Activated T-cell treated with anti-CD3 and anti-CD28 coated beads, Interleukin-2, amount 50 U/mL, for 24 hours (primary cell): Measurements from ENCODE around the gene CACYBP.
A peak's percentile ranks its signal among the peaks of the same experiment; 100 is the strongest.
"Not testable (repeated sequence)": the region's sequence is repeated elsewhere in the genome, so short reads cannot be mapped to it uniquely, and the experiment has no call there.

Source experiments
- DNase-seq: peaks from one replicate; pipeline ENCODE4 v3.0.0-alpha.2; 2020
- H3K27ac Mint-ChIP-seq: 2 replicates; pipeline ENCODE4 v1.8.0; 2020; ENCODE audit warnings: mild to moderate bottlenecking, mixed read lengths
- H3K27me3 Mint-ChIP-seq: 2 replicates; pipeline ENCODE4 v1.8.0; 2020; ENCODE audit warnings: mixed read lengths
- H3K36me3 Mint-ChIP-seq: 2 replicates; pipeline ENCODE4 v1.8.0; 2020; ENCODE audit warnings: low read depth, mixed read lengths
- H3K4me1 Mint-ChIP-seq: 2 replicates; pipeline ENCODE4 v1.8.0; 2020; ENCODE audit warnings: low read depth, mixed read lengths
- H3K4me3 Mint-ChIP-seq: 2 replicates; pipeline ENCODE4 v1.8.0; 2020; ENCODE audit warnings: mild to moderate bottlenecking, moderate library complexity, mixed read lengths
- H3K9me3 Mint-ChIP-seq: 2 replicates; pipeline ENCODE4 v1.8.0; 2020; ENCODE audit warnings: mixed read lengths

Gene CACYBP

GRCh38 chr1:175015243-175015642, 15.5 kb downstream of the CACYBP start:
- Mint-ChIP-seq H3K4me3 (no peak overlapping the region), H3K9me3 (no peaks in the 10 kb centered on the region), H3K27ac (peak overlapping the region; percentile 57), H3K36me3 (peaks cover 91% of the 10 kb centered on the region), H3K4me1 (peaks cover 16% of the 10 kb centered on the region), H3K27me3 (no peaks in the 10 kb centered on the region)
- no peak for DNase-seq

GRCh38 chr1:175019524-175019923, 19.8 kb downstream of the CACYBP start:
- H3K4me3 Mint-ChIP-seq: no peak overlapping the region
- H3K9me3 Mint-ChIP-seq: peaks cover under 1% of the 10 kb centered on the region
- no peaks in the 10 kb centered on the region for H3K27me3 Mint-ChIP-seq
- H3K36me3 Mint-ChIP-seq: peaks cover 69% of the 10 kb centered on the region
- no peak for DNase-seq
- H3K27ac Mint-ChIP-seq: peak overlapping the region; percentile 50
- peaks cover 37% of the 10 kb centered on the region for H3K4me1 Mint-ChIP-seq

GRCh38 chr1:175023043-175023921, 23.5 kb downstream of the CACYBP start, which contains the start of gene MRPS14:
Gene MRPS14, minus strand, starts transcription at chr1:175023425. Its CDS starts 17 bp downstream, at chr1:175023408.
- H3K4me1 Mint-ChIP-seq: peaks cover 31% of the 10 kb centered on the region
- peaks cover 4% of the 10 kb centered on the region for H3K9me3 Mint-ChIP-seq
- H3K27ac Mint-ChIP-seq: peak within 1 kb of the TSS; percentile 94
- H3K4me3 Mint-ChIP-seq: peak within 1 kb of the TSS; percentile 85
- peaks cover 31% of the 10 kb centered on the region for H3K36me3 Mint-ChIP-seq
- H3K27me3 Mint-ChIP-seq: no peaks in the 10 kb centered on the region
- peak; percentile 99 for DNase-seq

GRCh38 chr1:175023922-175024242, 24.1 kb downstream of the CACYBP start:
- H3K27ac Mint-ChIP-seq: peak overlapping the region; percentile 94
- peaks cover 30% of the 10 kb centered on the region for H3K4me1 Mint-ChIP-seq
- peaks cover 28% of the 10 kb centered on the region for H3K36me3 Mint-ChIP-seq
- DNase-seq, H3K27me3 Mint-ChIP-seq, H3K9me3 Mint-ChIP-seq: not testable (repeated sequence)
- peak overlapping the region; percentile 85 for H3K4me3 Mint-ChIP-seq

- H3K27ac Mint-ChIP-seq: peak overlapping the region; percentile 3
- H3K36me3 Mint-ChIP-seq: peaks cover 24% of the 10 kb centered on the region
- peak overlapping the region; percentile 85 for H3K4me3 Mint-ChIP-seq
- no peak for DNase-seq
- no peaks in the 10 kb centered on the region for H3K27me3 Mint-ChIP-seq
- H3K9me3 Mint-ChIP-seq: peaks cover 4% of the 10 kb centered on the region
- peaks cover 35% of the 10 kb centered on the region for H3K4me1 Mint-ChIP-seq
Measured at GRCh38 chr1:175024773-175025172, 25.0 kb downstream of the CACYBP start.

GRCh38 chr1:175033953-175034352, 34.2 kb downstream of the CACYBP start:
- H3K27ac Mint-ChIP-seq: no peak overlapping the region
- H3K27me3 Mint-ChIP-seq: no peaks in the 10 kb centered on the region
- H3K9me3 Mint-ChIP-seq: no peaks in the 10 kb centered on the region
- H3K4me3 Mint-ChIP-seq: no peak overlapping the region
- peaks cover 10% of the 10 kb centered on the region for H3K4me1 Mint-ChIP-seq
- DNase-seq: no peak
- no peaks in the 10 kb centered on the region for H3K36me3 Mint-ChIP-seq

GRCh38 chr1:175034775-175035174, 35.0 kb downstream of the CACYBP start:
- Mint-ChIP-seq H3K27me3 (no peaks in the 10 kb centered on the region), H3K9me3 (no peaks in the 10 kb centered on the region), H3K4me1 (peaks cover 2% of the 10 kb centered on the region), H3K4me3 (no peak overlapping the region), H3K36me3 (no peaks in the 10 kb centered on the region), H3K27ac (no peak overlapping the region)
- DNase-seq: no peak

GRCh38 chr1:175035865-175036264, 36.1 kb downstream of the CACYBP start:
- Mint-ChIP-seq H3K27me3 (no peaks in the 10 kb centered on the region), H3K36me3 (no peaks in the 10 kb centered on the region), H3K4me3 (no peak overlapping the region), H3K27ac (no peak overlapping the region), H3K9me3 (no peaks in the 10 kb centered on the region), H3K4me1 (no peaks in the 10 kb centered on the region)
- DNase-seq: no peak

- Mint-ChIP-seq H3K27ac (no peak overlapping the region), H3K9me3 (no peaks in the 10 kb centered on the region), H3K4me1 (no peaks in the 10 kb centered on the region), H3K27me3 (no peaks in the 10 kb centered on the region), H3K36me3 (no peaks in the 10 kb centered on the region), H3K4me3 (no peak overlapping the region)
- DNase-seq: no peak
Measured at GRCh38 chr1:175036476-175036875, 36.7 kb downstream of the CACYBP start.

GRCh38 chr1:175037416-175037815, 37.7 kb downstream of the CACYBP start:
- Mint-ChIP-seq H3K4me1 (no peaks in the 10 kb centered on the region), H3K36me3 (no peaks in the 10 kb centered on the region), H3K9me3 (no peaks in the 10 kb centered on the region), H3K4me3 (no peak overlapping the region), H3K27me3 (no peaks in the 10 kb centered on the region), H3K27ac (no peak overlapping the region)
- DNase-seq: no peak

GRCh38 chr1:175040324-175040879, 40.7 kb downstream of the CACYBP start:
- Mint-ChIP-seq H3K9me3 (no peaks in the 10 kb centered on the region), H3K4me3 (no peak overlapping the region), H3K27ac (no peak overlapping the region), H3K36me3 (no peaks in the 10 kb centered on the region), H3K27me3 (no peaks in the 10 kb centered on the region), H3K4me1 (no peaks in the 10 kb centered on the region)
- DNase-seq: no peak

GRCh38 chr1:175042650-175043049, 42.9 kb downstream of the CACYBP start:
- no peak overlapping the region for H3K27ac Mint-ChIP-seq
- no peaks in the 10 kb centered on the region for H3K36me3 Mint-ChIP-seq
- no peaks in the 10 kb centered on the region for H3K9me3 Mint-ChIP-seq
- no peak for DNase-seq
- no peaks in the 10 kb centered on the region for H3K4me1 Mint-ChIP-seq
- H3K4me3 Mint-ChIP-seq: no peak overlapping the region
- H3K27me3 Mint-ChIP-seq: peaks cover 5% of the 10 kb centered on the region

GRCh38 chr1:175043824-175044223, 44.1 kb downstream of the CACYBP start:
- Mint-ChIP-seq H3K9me3 (no peaks in the 10 kb centered on the region), H3K27ac (no peak overlapping the region), H3K27me3 (peaks cover 15% of the 10 kb centered on the region), H3K36me3 (no peaks in the 10 kb centered on the region), H3K4me1 (no peaks in the 10 kb centered on the region), H3K4me3 (no peak overlapping the region)
- no peak for DNase-seq

GRCh38 chr1:175044591-175044990, 44.8 kb downstream of the CACYBP start:
- not testable (repeated sequence) for H3K4me1 Mint-ChIP-seq, DNase-seq, H3K9me3 Mint-ChIP-seq, H3K36me3 Mint-ChIP-seq, H3K4me3 Mint-ChIP-seq, H3K27ac Mint-ChIP-seq
- H3K27me3 Mint-ChIP-seq: peaks cover 22% of the 10 kb centered on the region

- no peaks in the 10 kb centered on the region for H3K4me1 Mint-ChIP-seq
- H3K9me3 Mint-ChIP-seq: no peaks in the 10 kb centered on the region
- H3K4me3 Mint-ChIP-seq: no peak overlapping the region
- no peaks in the 10 kb centered on the region for H3K36me3 Mint-ChIP-seq
- DNase-seq: no peak
- no peak overlapping the region for H3K27ac Mint-ChIP-seq
- H3K27me3 Mint-ChIP-seq: peaks cover 25% of the 10 kb centered on the region
Measured at GRCh38 chr1:175045097-175045496, 45.4 kb downstream of the CACYBP start.
